ENCODE data around the gene USP32.
"Not testable (repeated sequence)": the region's sequence is repeated elsewhere in the genome, so short reads cannot be mapped to it uniquely, and the experiment has no call there.

USP32 gene

GRCh38 chr17:60392042-60392844 lies at the start of gene USP32:
Gene USP32 (minus strand): TSS chr17:60392133. CDS start chr17:60391939, 194 bp downstream.
- TF ChIP-seq GATA1 (IDR thresholded peaks at IDR 0.05; ENCODE audit: low read depth, low read length): no peak
- TF ChIP-seq POLR2A (IDR thresholded peaks at IDR 0.05; ENCODE audit: low read length): peak; percentile 90

GRCh38 chr17:60439501-60439900 lies 47.6 kb upstream of the USP32 start:
- DNase-seq: no peak
- TF ChIP-seq GATA1 (IDR thresholded peaks at IDR 0.05; ENCODE audit: low read depth, low read length) (no peak), POLR2A (IDR thresholded peaks at IDR 0.05; ENCODE audit: low read length) (no peak)

More at GRCh38 chr17:60392042-60392844, at the start of gene USP32:
- DNase-seq: peak; percentile 99

GRCh38 chr17:60436676-60437075 lies 44.7 kb upstream of the USP32 start:
- no peak for TF ChIP-seq GATA1 (IDR thresholded peaks at IDR 0.05; ENCODE audit: low read depth, low read length)
- no peak for TF ChIP-seq POLR2A (IDR thresholded peaks at IDR 0.05; ENCODE audit: low read length)
- DNase-seq: no peak

- DNase-seq: peak; percentile 74 to 85
- no peak for TF ChIP-seq GATA1 (IDR thresholded peaks at IDR 0.05; ENCODE audit: low read depth, low read length)
Measured at GRCh38 chr17:60435244-60436167, 43.6 kb upstream of the USP32 start.

GRCh38 chr17:60433021-60433997 lies 41.4 kb upstream of the USP32 start:
- DNase-seq: not testable (repeated sequence)

- not testable (repeated sequence) for DNase-seq
Measured at GRCh38 chr17:60430561-60430960, 38.6 kb upstream of the USP32 start.

GRCh38 chr17:60428491-60428890 lies 36.6 kb upstream of the USP32 start:
- not testable (repeated sequence) for DNase-seq

- DNase-seq: no peak
Measured at GRCh38 chr17:60426596-60426995, 34.7 kb upstream of the USP32 start.

GRCh38 chr17:60425626-60426025 lies 33.7 kb upstream of the USP32 start:
- no peak for DNase-seq
- TF ChIP-seq GATA1 (IDR thresholded peaks at IDR 0.05; ENCODE audit: low read depth, low read length) (no peak), POLR2A (IDR thresholded peaks at IDR 0.05; ENCODE audit: low read length) (no peak)

More at GRCh38 chr17:60426596-60426995, 34.7 kb upstream of the USP32 start:
- TF ChIP-seq GATA1 (IDR thresholded peaks at IDR 0.05; ENCODE audit: low read depth, low read length): no peak
- TF ChIP-seq POLR2A (IDR thresholded peaks at IDR 0.05; ENCODE audit: low read length): no peak

GRCh38 chr17:60423865-60424264 lies 31.9 kb upstream of the USP32 start:
- no peak for TF ChIP-seq POLR2A (IDR thresholded peaks at IDR 0.05; ENCODE audit: low read length)
- no peak for TF ChIP-seq GATA1 (IDR thresholded peaks at IDR 0.05; ENCODE audit: low read depth, low read length)
- DNase-seq: peak in 1 of 2 experiments; percentile 16

GRCh38 chr17:60422162-60422665 lies 30.3 kb upstream of the USP32 start, which contains the start of gene CHCT1:
Gene CHCT1 (plus strand): TSS chr17:60422489. CDS start chr17:60422593, 104 bp downstream.
- no peak for DNase-seq
- TF ChIP-seq GATA1 (IDR thresholded peaks at IDR 0.05; ENCODE audit: low read depth, low read length): no peak
- no peak for TF ChIP-seq POLR2A (IDR thresholded peaks at IDR 0.05; ENCODE audit: low read length)

- TF ChIP-seq GATA1 (IDR thresholded peaks at IDR 0.05; ENCODE audit: low read depth, low read length) (no peak), POLR2A (IDR thresholded peaks at IDR 0.05; ENCODE audit: low read length) (peak; percentile 45)
Measured at GRCh38 chr17:60421273-60422161, 29.6 kb upstream of the USP32 start.

GRCh38 chr17:60419875-60420274 lies 27.9 kb upstream of the USP32 start:
- not testable (repeated sequence) for DNase-seq

More at GRCh38 chr17:60421273-60422161, 29.6 kb upstream of the USP32 start:
- DNase-seq: peak; percentile 84 to 86

- not testable (repeated sequence) for DNase-seq
Measured at GRCh38 chr17:60419003-60419402, 27.1 kb upstream of the USP32 start.
